A549 (cell line): Measurements from ENCODE around the gene TRAPPC10.

ENCODE experiments used
- EHMT2 ChIP-seq: fragments of 200-600 bp; sonication (generic); IDR thresholded peaks from 2 replicates; pipeline ENCODE4 v1.6.1; 2016; ENCODE audit warnings: antibody characterized with exemption, low read depth, mild to moderate bottlenecking, moderate library complexity
- MYC ChIP-seq: IDR thresholded peaks from 2 replicates; pipeline ENCODE4 v1.6.1; 2012; ENCODE audit warnings: mild to moderate bottlenecking, inconsistent platforms, low read length, improper control_type of control experiment, borderline replicate concordance
- POLR2A ChIP-seq: IDR thresholded peaks from 2 replicates; pipeline ENCODE4 v1.6.1; 2012; ENCODE audit warnings: mild to moderate bottlenecking, low read length
- RAD21 ChIP-seq, 2 experiments: fragments of >200 bp in 1 of 2; sonication (Bioruptor Twin) in 1 of 2; formaldehyde crosslinking in 1 of 2; IDR thresholded peaks in 1 of 2; conservative IDR thresholded peaks in 1 of 2; 2 replicates in 1 of 2; 3 replicates in 1 of 2; pipeline ENCODE4 v1.6.1; 2012 to 2018; ENCODE audit warnings: inconsistent platforms in 1 of 2
- TF ChIP-seq, protein P1 (sequence below): fragments of >200 bp; sonication (Bioruptor Twin); formaldehyde crosslinking; IDR thresholded peaks from 3 replicates; pipeline ENCODE4 v1.5.1; 2016

- TF ChIP-seq RAD21 (conservative IDR thresholded peaks at IDR 0.05 in 1 of 2, IDR thresholded peaks at IDR 0.05 in 1 of 2) = no peak
- no peak for TF ChIP-seq MYC
- TF ChIP-seq, protein P1, sequence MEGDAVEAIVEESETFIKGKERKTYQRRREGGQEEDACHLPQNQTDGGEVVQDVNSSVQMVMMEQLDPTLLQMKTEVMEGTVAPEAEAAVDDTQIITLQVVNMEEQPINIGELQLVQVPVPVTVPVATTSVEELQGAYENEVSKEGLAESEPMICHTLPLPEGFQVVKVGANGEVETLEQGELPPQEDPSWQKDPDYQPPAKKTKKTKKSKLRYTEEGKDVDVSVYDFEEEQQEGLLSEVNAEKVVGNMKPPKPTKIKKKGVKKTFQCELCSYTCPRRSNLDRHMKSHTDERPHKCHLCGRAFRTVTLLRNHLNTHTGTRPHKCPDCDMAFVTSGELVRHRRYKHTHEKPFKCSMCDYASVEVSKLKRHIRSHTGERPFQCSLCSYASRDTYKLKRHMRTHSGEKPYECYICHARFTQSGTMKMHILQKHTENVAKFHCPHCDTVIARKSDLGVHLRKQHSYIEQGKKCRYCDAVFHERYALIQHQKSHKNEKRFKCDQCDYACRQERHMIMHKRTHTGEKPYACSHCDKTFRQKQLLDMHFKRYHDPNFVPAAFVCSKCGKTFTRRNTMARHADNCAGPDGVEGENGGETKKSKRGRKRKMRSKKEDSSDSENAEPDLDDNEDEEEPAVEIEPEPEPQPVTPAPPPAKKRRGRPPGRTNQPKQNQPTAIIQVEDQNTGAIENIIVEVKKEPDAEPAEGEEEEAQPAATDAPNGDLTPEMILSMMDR = no peak
- TF ChIP-seq EHMT2 = no peak
- no peak for TF ChIP-seq POLR2A
These were observed 7.0 kb upstream of the TRAPPC10 start for GRCh38 chr21:44005071-44005470.
